Ovary (tissue), 9 donors: Measurements from ENCODE around the gene TLDC2. TPM values are rescaled to one million over a fixed set of nuclear protein-coding genes. Genes with fewer than 3 reads are reported as not detected.
"Not testable (repeated sequence)": the region's sequence is repeated elsewhere in the genome, so short reads cannot be mapped to it uniquely, and the experiment has no call there.

Source experiments
- DNase-seq, 5 donors: peaks; one replicate each; pipeline ENCODE4 v3.0.0-alpha.2; 2019 to 2020
- H3K27ac ChIP-seq, 2 donors: fragments of 200-600 bp; one replicate each; pipeline versions ENCODE4 v1.5.1 to v1.8.0; 2019 to 2022
- H3K27me3 ChIP-seq: fragments of 200-600 bp; one replicate; pipeline ENCODE4 v1.8.0; 2022
- H3K36me3 ChIP-seq: fragments of 200-600 bp; sonication (generic); one replicate; pipeline ENCODE4 v1.5.1; 2019
- H3K4me1 ChIP-seq: one replicate; pipeline ENCODE4 v1.8.1; 2013; ENCODE audit warnings: mild to moderate bottlenecking, moderate library complexity; ENCODE audit not compliant: insufficient read depth
- H3K4me3 ChIP-seq: fragments of 200-600 bp; sonication (generic); one replicate; pipeline ENCODE4 v1.5.1; 2017
- H3K9me3 ChIP-seq, 2 donors: fragments of 200-600 bp in 1 of 2; sonication (generic) in 1 of 2; one replicate each; pipeline versions ENCODE4 v1.5.1 to v1.8.1; 2013 to 2019; ENCODE audit warnings: mild to moderate bottlenecking in 1 of 2, moderate library complexity in 1 of 2
- CTCF ChIP-seq, 3 donors: fragments of 450-650 bp in 2 of 3; fragments of 200-600 bp in 1 of 3; IDR thresholded peaks; one replicate each; pipeline versions ENCODE4 v1.5.1 to v1.8.0; 2016 to 2022; ENCODE audit warnings: antibody characterized with exemption in 3 of 3, mild to moderate bottlenecking in 1 of 3
- EP300 ChIP-seq: sonication (generic); formaldehyde crosslinking; IDR thresholded peaks from one replicate; pipeline ENCODE4 v1.6.1; 2017; ENCODE audit warnings: antibody characterized with exemption
- POLR2A ChIP-seq: fragments of 450-650 bp; IDR thresholded peaks from one replicate; pipeline ENCODE4 v1.6.1; 2017; ENCODE audit warnings: antibody characterized with exemption, mild to moderate bottlenecking, moderate library complexity
- WGBS, 3 donors: extraction: QIAGEN DNeasy Blood & Tissue Kit in 1 of 3; methylation state at CpG; one replicate each; pipeline versions ENCODE4 v1.1.5 to v1.1.7; 2013 to 2017; 5-methylcytosine and 5-hydroxymethylcytosine counted together
- intact Hi-C, 4 donors: fragments of 100-400 bp; cut with DNase I; formaldehyde crosslinking; loops; one replicate each; pipeline versions ENCODE4 v1.11.0 to v1.15.1; 2022 to 2023
- polyA plus RNA-seq, 2 donors: library from polyadenylated mRNA; stranded (reverse); fragments of 200-250 nt in 1 of 2; fragments of 350-450 nt in 1 of 2; fragmentation: Illumina TruSeq in 1 of 2; extraction: RNeasy Lipid Tissue Mini Kit (QIAGEN cat#74804) in 1 of 2; gene quantifications; one replicate each; pipeline ENCODE4 v1.2.3, GENCODE V29; 2013 to 2014
- total RNA-seq, 7 donors: library from RNA; depleted of rRNA in 2 of 7; stranded (reverse); fragments of >200 nt in 2 of 7; fragmentation: NEBNext Ultra II Directional in 3 of 7; extraction: Animal tissue kit (Norgen Biotek cat#: 25700) in 3 of 7; gene quantifications; one replicate each; pipeline versions ENCODE4 v1.1.0 to v1.2.4, GENCODE V29; 2016 to 2023
- donor health status: DM: no; HTN: no; CAD: no; lungs with moderate emphysema.
- donor health status: DM: no; HTN: no; CAD: no.
- donor health status: Bipolar disorder and iron deficiency.
- donor health status: DM: yes; HTN: yes; CAD: no.
- donor health status: DM: no; HTN: no; CAD: no.
- donor health status: DM: yes; HTN: yes; CAD: no.

The TLDC2 gene
- total and polyA plus RNA-seq, 9 donors: 0.10 to 0.95 (median 0.33) TPM; not detected in 4

GRCh38 chr20:36936341-36936740 is 60.4 kb downstream of the TLDC2 start:
- no peaks in the 10 kb centered on the region for H3K9me3 ChIP-seq
- 74 to 88% (median 86%) methylated on average over 8 of the region's 8 CpGs for WGBS, 3 donors
- peak in 1 of 5 donors; percentile 6 for DNase-seq
- no peak for TF ChIP-seq CTCF (IDR thresholded peaks at IDR 0.05)
- no peak for TF ChIP-seq EP300
- no peak for TF ChIP-seq POLR2A
- no peaks in the 10 kb centered on the region for H3K27me3 ChIP-seq
- intact Hi-C loops: no loop called here
- H3K4me1 ChIP-seq: peaks cover 10% of the 10 kb centered on the region
- peak overlapping the region in 1 of 2 donors; percentile 34 for H3K27ac ChIP-seq
- no peak overlapping the region for H3K4me3 ChIP-seq
- no peaks in the 10 kb centered on the region for H3K36me3 ChIP-seq

- H3K9me3 ChIP-seq, H3K4me1 ChIP-seq, H3K36me3 ChIP-seq, intact Hi-C loops, H3K4me3 ChIP-seq, H3K27me3 ChIP-seq: not testable (repeated sequence)
- WGBS, 3 donors: 66 to 81% (median 70%) methylated on average over 9 of the region's 9 CpGs
- DNase-seq: peak in 2 of 5 donors; percentile 17 to 45
- peak overlapping the region in 1 of 2 donors; percentile 34 for H3K27ac ChIP-seq
These were observed 60.9 kb downstream of the TLDC2 start for GRCh38 chr20:36936761-36937401.

GRCh38 chr20:36937402-36937770 is 61.4 kb downstream of the TLDC2 start:
- intact Hi-C loops: no loop called here
- Histone ChIP-seq H3K4me1 (peaks cover 9% of the 10 kb centered on the region), H3K4me3 (no peak overlapping the region), H3K27ac (no peak overlapping the region), H3K27me3 (no peaks in the 10 kb centered on the region), H3K9me3 (no peaks in the 10 kb centered on the region), H3K36me3 (no peaks in the 10 kb centered on the region)
- TF ChIP-seq CTCF (IDR thresholded peaks at IDR 0.05) (no peak), EP300 (no peak), POLR2A (no peak)
- DNase-seq: no peak

GRCh38 chr20:36941401-36941835 is 65.5 kb downstream of the TLDC2 start:
- WGBS, 3 donors: 13 to 42% (median 24%) methylated on average over 1 of the region's 1 CpG
- TF ChIP-seq CTCF (IDR thresholded peaks at IDR 0.05) (no peak), POLR2A (no peak), EP300 (no peak)
- H3K27me3 ChIP-seq: no peaks in the 10 kb centered on the region
- no peaks in the 10 kb centered on the region for H3K36me3 ChIP-seq
- H3K4me1 ChIP-seq: peaks cover 14% of the 10 kb centered on the region
- H3K4me3 ChIP-seq: no peak overlapping the region
- intact Hi-C loops: no loop called here
- peak in 3 of 5 donors; percentile 12 to 48 (median 15) for DNase-seq
- H3K27ac ChIP-seq: peak overlapping the region in 1 of 2 donors; percentile 1
- H3K9me3 ChIP-seq: no peaks in the 10 kb centered on the region

Other genes starting within 250 kb of the TLDC2 start
- gene SLA2, start 229.9 kb upstream of the TLDC2 start, total RNA-seq: under 1 TPM in 6 of 7 donors, not detected in 1; 0.10 to 0.46 (median 0.29) TPM
- 1 to 10 TPM in 1 of 2 donors, under 1 TPM in 1; 0.24 to 1.1 TPM for gene SLA2, start 229.9 kb upstream of the TLDC2 start, polyA plus RNA-seq
- gene NDRG3, start 130.0 kb upstream of the TLDC2 start, total RNA-seq: 10 to 100 TPM; 16.7 to 30.1 (median 24.1) TPM
- 10 to 100 TPM; 23.4 to 66.0 TPM for gene NDRG3, start 130.0 kb upstream of the TLDC2 start, polyA plus RNA-seq
- 1 to 10 TPM; 3.3 to 7.0 (median 5.1) TPM for gene DSN1, start 102.4 kb upstream of the TLDC2 start, total RNA-seq
- gene DSN1, start 102.4 kb upstream of the TLDC2 start, polyA plus RNA-seq: 1 to 10 TPM; 6.2 to 6.4 TPM
- gene SAMHD1, start 75.6 kb downstream of the TLDC2 start, total RNA-seq: 100 to 1,000 TPM in 4 of 7 donors, 10 to 100 TPM in 3; 25.4 to 161 (median 103) TPM
- gene SAMHD1, start 75.6 kb downstream of the TLDC2 start, polyA plus RNA-seq: 100 to 1,000 TPM in 1 of 2 donors, 10 to 100 TPM in 1; 43.7 to 184 TPM
- 10 to 100 TPM in 3 of 7 donors, 1 to 10 TPM in 4; 3.0 to 11.1 (median 8.8) TPM for gene RBL1, start 219.9 kb downstream of the TLDC2 start, total RNA-seq
- gene RBL1, start 219.9 kb downstream of the TLDC2 start, polyA plus RNA-seq: 1 to 10 TPM; 3.2 to 4.3 TPM